Activated CD8-positive, alpha-beta T cell treated with anti-CD3 and anti-CD28 coated beads for 36 hours (primary cell): ENCODE data around the gene HEY2. TPM values are rescaled to one million over a fixed set of nuclear protein-coding genes. Genes with fewer than 3 reads are reported as not detected.

Experiments
- ATAC-seq: fragments of 200-7000 bp; cut with Tn5 transposase; one replicate; pipeline ENCODE4 v1.10.0; 2021; ENCODE audit warnings: mild to moderate bottlenecking, moderate library complexity
- CTCF ChIA-PET: fragments of 350-600 bp; sonication (Branson Sonifier 250); formaldehyde crosslinking; loops from one replicate; lab custom pipeline; 2021; ENCODE audit warnings: antibody characterized with exemption; lab: Charles Lee
- POLR2A ChIA-PET: fragments of 350-600 bp; sonication (Branson Sonifier 250); formaldehyde crosslinking; loops from one replicate; lab custom pipeline; 2021; ENCODE audit warnings: antibody characterized with exemption; lab: Charles Lee
- DNase-seq: peaks from one replicate; pipeline ENCODE4 v3.0.0-alpha.2; 2020
- H3K27ac Mint-ChIP-seq: one replicate; pipeline ENCODE4 v1.8.0; 2021; ENCODE audit warnings: mild to moderate bottlenecking, mixed read lengths
- H3K27me3 Mint-ChIP-seq: one replicate; pipeline ENCODE4 v1.8.0; 2021; ENCODE audit warnings: mixed read lengths
- H3K36me3 Mint-ChIP-seq: one replicate; pipeline ENCODE4 v1.8.0; 2021; ENCODE audit warnings: low read depth, mixed read lengths
- H3K4me1 Mint-ChIP-seq: one replicate; pipeline ENCODE4 v1.8.0; 2021; ENCODE audit warnings: low read depth, mixed read lengths
- H3K4me3 Mint-ChIP-seq: one replicate; pipeline ENCODE4 v1.8.0; 2021; ENCODE audit warnings: mild to moderate bottlenecking, moderate library complexity, mixed read lengths
- H3K9me3 Mint-ChIP-seq: one replicate; pipeline ENCODE4 v1.8.0; 2021; ENCODE audit warnings: mixed read lengths
- intact Hi-C: fragments of 100-400 bp; cut with micrococcal nuclease; formaldehyde crosslinking; loops from one replicate; pipeline ENCODE4 v1.10.0; 2022
- total RNA-seq, 2 experiments: library from RNA; stranded (reverse); gene quantifications; one replicate each; pipeline ENCODE4 v1.2.3, GENCODE V29; 2021
- TF ChIP-seq, protein P1 (sequence below): fragments of 200-600 bp; IDR thresholded peaks from one replicate; pipeline ENCODE4 v1.8.0; 2022; ENCODE audit warnings: antibody characterized with exemption, mild to moderate bottlenecking

The HEY2 gene
- total RNA-seq, 2 experiments from 2014 or later: not detected

- intact Hi-C loops: no loop called here
- DNase-seq: no peak
- CTCF ChIA-PET: no interaction called here
- ATAC-seq: no peak
- POLR2A ChIA-PET: no interaction called here
- Mint-ChIP-seq H3K9me3 (no peaks in the 10 kb centered on the region), H3K27ac (no peak overlapping the region), H3K36me3 (no peaks in the 10 kb centered on the region), H3K27me3 (peaks cover 14% of the 10 kb centered on the region), H3K4me3 (no peak overlapping the region), H3K4me1 (no peaks in the 10 kb centered on the region)
- TF ChIP-seq, protein P1, sequence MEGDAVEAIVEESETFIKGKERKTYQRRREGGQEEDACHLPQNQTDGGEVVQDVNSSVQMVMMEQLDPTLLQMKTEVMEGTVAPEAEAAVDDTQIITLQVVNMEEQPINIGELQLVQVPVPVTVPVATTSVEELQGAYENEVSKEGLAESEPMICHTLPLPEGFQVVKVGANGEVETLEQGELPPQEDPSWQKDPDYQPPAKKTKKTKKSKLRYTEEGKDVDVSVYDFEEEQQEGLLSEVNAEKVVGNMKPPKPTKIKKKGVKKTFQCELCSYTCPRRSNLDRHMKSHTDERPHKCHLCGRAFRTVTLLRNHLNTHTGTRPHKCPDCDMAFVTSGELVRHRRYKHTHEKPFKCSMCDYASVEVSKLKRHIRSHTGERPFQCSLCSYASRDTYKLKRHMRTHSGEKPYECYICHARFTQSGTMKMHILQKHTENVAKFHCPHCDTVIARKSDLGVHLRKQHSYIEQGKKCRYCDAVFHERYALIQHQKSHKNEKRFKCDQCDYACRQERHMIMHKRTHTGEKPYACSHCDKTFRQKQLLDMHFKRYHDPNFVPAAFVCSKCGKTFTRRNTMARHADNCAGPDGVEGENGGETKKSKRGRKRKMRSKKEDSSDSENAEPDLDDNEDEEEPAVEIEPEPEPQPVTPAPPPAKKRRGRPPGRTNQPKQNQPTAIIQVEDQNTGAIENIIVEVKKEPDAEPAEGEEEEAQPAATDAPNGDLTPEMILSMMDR: no peak
Observed at GRCh38 chr6:125727216-125727615, 22.2 kb upstream of the HEY2 start.

DNA sequence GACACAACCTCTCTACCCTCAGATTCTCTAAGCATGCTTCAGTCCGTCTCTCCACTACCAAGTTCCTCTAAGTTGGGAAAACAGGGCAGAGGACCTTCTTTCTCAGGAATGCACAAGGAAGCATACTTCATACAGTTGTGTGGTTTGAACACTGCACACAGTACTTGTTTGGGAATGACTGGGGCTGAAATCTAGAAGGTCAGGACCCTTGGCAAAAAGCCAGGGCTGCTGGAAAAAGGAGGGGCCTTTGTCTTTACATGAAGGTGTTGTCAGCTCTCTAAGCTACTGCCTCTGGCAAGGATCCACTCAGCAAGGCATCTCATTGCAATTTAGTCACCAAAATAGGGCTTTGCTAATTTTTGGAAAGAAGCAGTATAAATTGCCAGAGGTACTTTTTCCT is 20.7 kb upstream of the HEY2 start:
- POLR2A ChIA-PET: interaction anchor here (0.9 kb wide), 1 partner anchor 12 kb away, joined by 3 read pairs; no protein-coding TSS in a partner anchor
- ATAC-seq: no peak
- peaks cover 14% of the 10 kb centered on the region for H3K27me3 Mint-ChIP-seq
- no peaks in the 10 kb centered on the region for H3K36me3 Mint-ChIP-seq
- H3K4me3 Mint-ChIP-seq: no peak overlapping the region
- CTCF ChIA-PET: no interaction called here
- intact Hi-C loops: no loop called here
- no peaks in the 10 kb centered on the region for H3K4me1 Mint-ChIP-seq
- H3K9me3 Mint-ChIP-seq: no peaks in the 10 kb centered on the region
- H3K27ac Mint-ChIP-seq: no peak overlapping the region
- TF ChIP-seq, protein P1: no peak
- no peak for DNase-seq

- ATAC-seq: no peak
- CTCF ChIA-PET: no interaction called here
- Mint-ChIP-seq H3K9me3 (no peaks in the 10 kb centered on the region), H3K4me1 (no peaks in the 10 kb centered on the region), H3K27ac (no peak overlapping the region), H3K36me3 (no peaks in the 10 kb centered on the region), H3K27me3 (peaks cover 17% of the 10 kb centered on the region), H3K4me3 (no peak overlapping the region)
- intact Hi-C loops: no loop called here
- POLR2A ChIA-PET: no interaction called here
- TF ChIP-seq, protein P1: no peak
- DNase-seq: no peak
Observed at GRCh38 chr6:125729983-125730382, 19.4 kb upstream of the HEY2 start.

GRCh38 chr6:125732398-125732797 is 17.0 kb upstream of the HEY2 start:
- Mint-ChIP-seq H3K4me1 (no peaks in the 10 kb centered on the region), H3K27me3 (peaks cover 25% of the 10 kb centered on the region), H3K27ac (no peak overlapping the region), H3K9me3 (no peaks in the 10 kb centered on the region), H3K4me3 (no peak overlapping the region), H3K36me3 (no peaks in the 10 kb centered on the region)
- ATAC-seq (peak; percentile 77), DNase-seq (peak; percentile 18)
- TF ChIP-seq, protein P1: no peak
- intact Hi-C loops: no loop called here
- CTCF ChIA-PET: no interaction called here
- POLR2A ChIA-PET: no interaction called here

DNA sequence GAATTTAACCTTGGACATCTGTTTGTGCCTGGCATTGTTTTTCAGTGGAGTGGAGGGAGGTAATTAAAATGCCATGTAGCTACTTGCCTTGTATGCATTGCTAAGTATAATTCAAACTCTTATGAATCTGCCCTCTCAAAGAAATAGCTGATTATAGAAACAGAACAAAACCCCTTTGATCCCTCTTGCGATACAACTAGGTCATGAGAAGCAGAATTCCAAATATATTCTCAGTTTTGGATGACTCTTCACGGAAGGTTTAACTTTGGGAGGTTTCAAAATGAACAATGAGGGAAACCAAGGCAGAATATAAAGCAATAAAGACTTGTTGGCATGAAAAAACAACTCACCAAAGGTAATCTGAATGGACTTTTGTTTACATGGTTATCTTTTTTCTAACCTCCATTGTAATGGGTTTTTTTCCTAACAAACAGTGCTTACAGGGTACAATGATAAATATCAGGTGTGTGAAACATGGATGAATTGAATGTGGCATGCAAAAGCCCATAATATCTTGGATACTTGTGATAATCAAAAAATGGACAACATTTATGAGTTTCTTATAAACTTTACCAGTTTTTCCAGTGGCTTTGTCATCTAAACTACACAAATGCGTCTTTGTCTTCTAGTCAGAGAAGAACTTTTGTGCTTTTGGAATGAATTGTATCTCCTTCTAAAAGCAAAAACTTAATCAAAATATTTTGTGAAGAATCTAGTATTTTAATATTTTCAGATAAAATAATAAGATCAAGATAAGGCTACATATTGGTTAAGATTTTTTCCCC is 15.7 kb upstream of the HEY2 start:
- ATAC-seq (no peak), DNase-seq (no peak)
- Mint-ChIP-seq H3K27me3 (peaks cover 28% of the 10 kb centered on the region), H3K9me3 (no peaks in the 10 kb centered on the region), H3K4me3 (no peak overlapping the region), H3K27ac (no peak overlapping the region), H3K4me1 (no peaks in the 10 kb centered on the region), H3K36me3 (no peaks in the 10 kb centered on the region)
- CTCF ChIA-PET: no interaction called here
- intact Hi-C loops: no loop called here
- POLR2A ChIA-PET: no interaction called here
- TF ChIP-seq, protein P1: no peak
